Activated T-cell treated with anti-CD3 and anti-CD28 coated beads, Interleukin-2, amount 50 U/mL, for 4 hours (primary cell): ENCODE results near the gene NUFIP2. TPM values are rescaled to one million over a fixed set of nuclear protein-coding genes. Genes with fewer than 3 reads are reported as not detected.

ENCODE experiments used
- ATAC-seq, 2 donors: fragments of 200-7000 bp; cut with Tn5 transposase; one replicate each; pipeline ENCODE4 v1.10.0; 2021
- DNase-seq: peaks from one replicate; pipeline ENCODE4 v3.0.0-alpha.2; 2020
- H3K27me3 Mint-ChIP-seq: one replicate; pipeline ENCODE4 v1.8.0; 2021; ENCODE audit warnings: low read depth, mixed read lengths
- H3K36me3 Mint-ChIP-seq: one replicate; pipeline ENCODE4 v1.8.0; 2022; ENCODE audit warnings: mixed read lengths; ENCODE audit not compliant: insufficient read depth
- H3K4me1 Mint-ChIP-seq: one replicate; pipeline ENCODE4 v1.8.0; 2021; ENCODE audit warnings: low read depth, mixed read lengths
- H3K4me3 Mint-ChIP-seq: one replicate; pipeline ENCODE4 v1.8.0; 2021; ENCODE audit warnings: mild to moderate bottlenecking, moderate library complexity, mixed read lengths
- H3K9me3 Mint-ChIP-seq: one replicate; pipeline ENCODE4 v1.8.0; 2021; ENCODE audit warnings: mixed read lengths
- total RNA-seq, 3 donors: library from RNA; stranded (reverse); gene quantifications; one replicate each; pipeline ENCODE4 v1.2.1, GENCODE V29; 2021

The NUFIP2 gene
- total RNA-seq, 3 donors from 2014 or later: 59.6 to 63.4 (median 60.9) TPM

- DNase-seq (no peak), ATAC-seq (no peak)
- no peaks in the 10 kb centered on the region for H3K4me1 Mint-ChIP-seq
- no peaks in the 10 kb centered on the region for H3K9me3 Mint-ChIP-seq
- H3K27me3 Mint-ChIP-seq: peaks cover 2% of the 10 kb centered on the region
- H3K36me3 Mint-ChIP-seq: no peaks in the 10 kb centered on the region
- H3K4me3 Mint-ChIP-seq: no peak overlapping the region
These were observed 81.8 kb downstream of the NUFIP2 start for GRCh38 chr17:29212094-29212631.

GRCh38 chr17:29210879-29211278, 83.1 kb downstream of the NUFIP2 start:
- no peaks in the 10 kb centered on the region for H3K36me3 Mint-ChIP-seq
- no peak overlapping the region for H3K4me3 Mint-ChIP-seq
- no peaks in the 10 kb centered on the region for H3K9me3 Mint-ChIP-seq
- DNase-seq (no peak), ATAC-seq (no peak)
- H3K27me3 Mint-ChIP-seq: peaks cover 2% of the 10 kb centered on the region
- no peaks in the 10 kb centered on the region for H3K4me1 Mint-ChIP-seq

GRCh38 chr17:29209073-29209472, 84.9 kb downstream of the NUFIP2 start:
- Mint-ChIP-seq H3K27me3 (peaks cover 5% of the 10 kb centered on the region), H3K36me3 (no peaks in the 10 kb centered on the region), H3K4me3 (no peak overlapping the region), H3K9me3 (no peaks in the 10 kb centered on the region), H3K4me1 (no peaks in the 10 kb centered on the region)
- no peak for DNase-seq
- ATAC-seq: no peak

- H3K9me3 Mint-ChIP-seq: no peaks in the 10 kb centered on the region
- H3K27me3 Mint-ChIP-seq: peaks cover 5% of the 10 kb centered on the region
- H3K4me3 Mint-ChIP-seq: no peak overlapping the region
- no peak for DNase-seq
- no peaks in the 10 kb centered on the region for H3K36me3 Mint-ChIP-seq
- ATAC-seq: no peak
- no peaks in the 10 kb centered on the region for H3K4me1 Mint-ChIP-seq
These were observed 86.0 kb downstream of the NUFIP2 start for GRCh38 chr17:29207975-29208374.

Other genes with a start within 250 kb of the NUFIP2 start
- 10 to 100 TPM; 24.2 to 24.3 (median 24.2) TPM for gene MYO18A, start 113.8 kb downstream of the NUFIP2 start, total RNA-seq
- not detected for gene CRYBA1, start 47.3 kb downstream of the NUFIP2 start, total RNA-seq
- gene TAOK1, start 96.2 kb upstream of the NUFIP2 start, total RNA-seq: 10 to 100 TPM; 35.6 to 42.4 (median 37.4) TPM